Measurements from ENCODE around the gene LCORL. TPM values are rescaled to one million over a fixed set of nuclear protein-coding genes. Genes with fewer than 3 reads are reported as not detected.

Gene LCORL
- total RNA-seq (10 to 100 TPM; 12.6 to 21.8 (median 16.9) TPM), polyA plus RNA-seq (1 to 10 TPM; 4.5 to 6.5 TPM)
- long read RNA-seq, donor 1, full-length matches to known transcripts, result 5 of 13 reads
- long read RNA-seq, donor 1, partial matches to known transcripts, result 5 of 13 reads
- long read RNA-seq, donor 1, other reads (novel, unspliced or antisense), result 3 of 13 reads
- long read RNA-seq, donor 2, full-length matches to known transcripts, result 7 of 7 reads
- long read RNA-seq, donor 2, partial matches to known transcripts, result 0 of 7 reads
- long read RNA-seq, donor 2, other reads (novel, unspliced or antisense), result 0 of 7 reads
- long read RNA-seq, donor 3, partial matches to known transcripts, result 0 of 5 reads
- long read RNA-seq, donor 3, other reads (novel, unspliced or antisense), result 5 of 5 reads

DNA sequence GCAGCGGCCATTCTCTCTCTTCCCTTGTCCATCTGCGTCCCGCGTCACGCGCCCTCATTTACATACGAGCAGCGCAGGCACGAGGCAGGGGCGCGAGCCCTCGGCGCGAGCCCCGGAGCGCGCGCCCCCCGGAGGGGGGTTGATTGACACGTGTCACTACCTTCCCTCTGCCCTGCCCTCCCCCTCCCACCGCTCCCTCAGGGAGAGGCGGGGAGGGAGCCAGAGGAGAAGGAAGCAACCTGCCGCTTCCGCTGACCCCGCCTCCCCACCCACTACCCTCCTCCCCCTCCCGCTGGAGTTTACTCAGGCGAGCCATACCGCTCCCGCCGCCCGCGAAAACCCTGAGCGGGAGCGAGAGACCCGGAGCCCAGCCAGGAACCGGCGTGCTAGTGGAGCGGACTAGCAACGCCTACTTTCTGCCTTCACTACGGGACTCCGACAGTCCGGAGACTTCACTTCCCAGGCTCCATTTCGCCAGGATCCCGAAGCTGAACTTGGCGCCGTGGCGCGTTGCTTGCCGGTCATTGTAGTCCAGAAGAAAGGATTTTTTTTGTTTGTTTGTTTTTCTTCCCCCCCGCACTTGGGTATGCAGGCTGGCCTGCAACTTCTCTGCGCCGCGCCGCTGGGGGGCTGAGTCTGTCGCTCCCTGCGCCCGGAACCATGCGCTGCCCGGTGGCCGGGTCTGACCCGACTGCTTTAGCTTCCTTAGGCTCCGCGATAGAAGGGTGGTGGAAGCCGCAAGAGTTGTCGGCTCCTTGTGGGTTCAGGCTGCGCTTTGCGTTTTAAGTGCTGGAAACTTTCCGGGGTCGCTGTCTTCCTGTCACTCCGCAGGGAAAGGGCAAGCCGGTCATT is at the start of gene LCORL:
LCORL (minus strand) TSS at position 36 of the 852 bp plus-strand sequence; CDS start at position 32, 4 bp downstream.
- peak within 1 kb of the TSS; percentile 97 for H3K4me3 ChIP-seq
- H3K36me3 ChIP-seq, result no peaks in the 10 kb centered on the region
- no peaks in the 10 kb centered on the region for H3K9me3 ChIP-seq
- peak; percentile 93 to 95 (median 94) for DNase-seq
- WGBS, 3 donors, result 0 to 1% (median 1%) methylated on average over 52 to 71 of the region's 71 CpGs
- H3K27ac ChIP-seq, result peak within 1 kb of the TSS; percentile 87 to 96
- intact Hi-C loops (cut with DNase I), result loop anchor here in 1 of 4 donors (2.0 kb wide), 1 partner anchor 211 kb away; the partner anchor contains the start of genes DCAF16 and NCAPG
- H3K27me3 ChIP-seq, result no peaks in the 10 kb centered on the region
- TF ChIP-seq POLR2A (IDR thresholded peaks at IDR 0.05), result no peak
- no peak for TF ChIP-seq EP300 (IDR thresholded peaks at IDR 0.05)
- TF ChIP-seq, protein P1, sequence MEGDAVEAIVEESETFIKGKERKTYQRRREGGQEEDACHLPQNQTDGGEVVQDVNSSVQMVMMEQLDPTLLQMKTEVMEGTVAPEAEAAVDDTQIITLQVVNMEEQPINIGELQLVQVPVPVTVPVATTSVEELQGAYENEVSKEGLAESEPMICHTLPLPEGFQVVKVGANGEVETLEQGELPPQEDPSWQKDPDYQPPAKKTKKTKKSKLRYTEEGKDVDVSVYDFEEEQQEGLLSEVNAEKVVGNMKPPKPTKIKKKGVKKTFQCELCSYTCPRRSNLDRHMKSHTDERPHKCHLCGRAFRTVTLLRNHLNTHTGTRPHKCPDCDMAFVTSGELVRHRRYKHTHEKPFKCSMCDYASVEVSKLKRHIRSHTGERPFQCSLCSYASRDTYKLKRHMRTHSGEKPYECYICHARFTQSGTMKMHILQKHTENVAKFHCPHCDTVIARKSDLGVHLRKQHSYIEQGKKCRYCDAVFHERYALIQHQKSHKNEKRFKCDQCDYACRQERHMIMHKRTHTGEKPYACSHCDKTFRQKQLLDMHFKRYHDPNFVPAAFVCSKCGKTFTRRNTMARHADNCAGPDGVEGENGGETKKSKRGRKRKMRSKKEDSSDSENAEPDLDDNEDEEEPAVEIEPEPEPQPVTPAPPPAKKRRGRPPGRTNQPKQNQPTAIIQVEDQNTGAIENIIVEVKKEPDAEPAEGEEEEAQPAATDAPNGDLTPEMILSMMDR (IDR thresholded peaks at IDR 0.05), result no peak
- H3K4me1 ChIP-seq (ENCODE audit: insufficient read depth), result no peaks in the 10 kb centered on the region

DNA sequence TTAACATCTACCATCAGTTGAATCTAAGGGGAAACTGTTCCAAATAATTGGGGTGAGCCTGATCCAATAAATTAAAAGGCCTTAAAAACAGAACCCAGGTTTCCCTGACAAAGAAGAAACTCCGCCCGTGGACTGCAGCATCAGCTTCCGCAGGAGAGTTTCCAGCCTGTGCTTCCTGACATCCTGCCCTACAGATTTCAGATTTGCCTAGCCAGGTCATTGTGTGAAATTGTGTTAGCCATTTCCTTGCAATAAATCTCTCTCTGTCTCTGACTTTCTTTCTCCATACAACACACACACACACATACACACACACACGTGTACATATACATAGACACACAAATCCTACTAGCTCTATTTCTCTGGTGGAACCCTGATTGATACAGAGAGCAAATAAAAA is 48.3 kb upstream of the LCORL start:
- no peaks in the 10 kb centered on the region for H3K36me3 ChIP-seq
- no peaks in the 10 kb centered on the region for H3K9me3 ChIP-seq
- WGBS, 3 donors, result 77 to 88% (median 78%) methylated on average over 4 of the region's 4 CpGs
- intact Hi-C loops (cut with DNase I), result no loop called here
- H3K27me3 ChIP-seq, result no peaks in the 10 kb centered on the region
- no peaks in the 10 kb centered on the region for H3K4me1 ChIP-seq (ENCODE audit: insufficient read depth)
- no peak overlapping the region for H3K4me3 ChIP-seq
- DNase-seq, result no peak
- no peak overlapping the region for H3K27ac ChIP-seq
- no peak for TF ChIP-seq EP300 (IDR thresholded peaks at IDR 0.05)
- TF ChIP-seq, protein P1 (IDR thresholded peaks at IDR 0.05), result no peak
- TF ChIP-seq POLR2A (IDR thresholded peaks at IDR 0.05), result no peak

DNA sequence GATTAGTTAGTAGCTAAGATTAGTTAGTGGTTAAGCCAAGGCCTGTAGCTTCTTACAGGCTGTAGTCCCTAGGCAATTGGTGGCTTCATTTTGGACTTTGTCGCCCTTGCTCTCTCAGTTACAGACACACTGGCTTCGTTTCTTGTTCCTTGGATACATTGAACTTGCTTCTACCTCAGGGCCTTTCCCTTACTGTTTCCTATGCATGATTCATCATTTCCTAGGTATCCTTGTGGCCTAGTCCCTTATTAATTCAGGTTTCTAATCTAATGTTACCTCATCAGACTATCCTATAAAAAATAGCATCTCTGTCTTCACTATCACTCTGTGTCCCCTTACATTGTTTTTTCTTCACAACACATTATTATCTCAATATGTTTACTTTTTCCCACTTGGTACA is 45.5 kb upstream of the LCORL start:
- H3K27ac ChIP-seq, result no peak overlapping the region
- no peaks in the 10 kb centered on the region for H3K36me3 ChIP-seq
- no peaks in the 10 kb centered on the region for H3K4me1 ChIP-seq (ENCODE audit: insufficient read depth)
- intact Hi-C loops (cut with DNase I), result no loop called here
- no peak for DNase-seq
- no peaks in the 10 kb centered on the region for H3K27me3 ChIP-seq
- TF ChIP-seq EP300 (IDR thresholded peaks at IDR 0.05), result no peak
- no peak for TF ChIP-seq POLR2A (IDR thresholded peaks at IDR 0.05)
- TF ChIP-seq, protein P1 (IDR thresholded peaks at IDR 0.05), result no peak
- 82 to 97% (median 85%) methylated on average over 2 of the region's 2 CpGs for WGBS, 3 donors
- H3K4me3 ChIP-seq, result no peak overlapping the region
- H3K9me3 ChIP-seq, result no peaks in the 10 kb centered on the region

DNA sequence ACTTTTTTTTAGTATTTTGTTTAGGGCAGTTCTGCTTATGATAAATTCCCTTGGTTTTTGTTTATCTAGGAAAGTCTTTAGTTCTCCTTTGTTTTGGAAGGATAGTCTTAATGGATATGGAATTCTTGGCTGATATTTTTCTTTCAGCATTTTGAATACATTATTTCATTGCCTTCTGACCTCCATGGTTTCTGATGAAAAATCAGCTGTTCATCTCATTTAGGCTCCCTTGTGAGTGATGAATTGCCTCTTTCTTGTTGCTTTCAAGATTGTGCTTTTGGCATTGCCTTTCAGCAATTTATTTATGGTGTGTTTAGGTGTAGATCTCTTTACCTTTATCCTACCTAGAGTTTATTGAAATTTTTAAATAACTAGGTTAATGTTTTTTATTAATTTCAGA is 41.5 kb upstream of the LCORL start:
- no peaks in the 10 kb centered on the region for H3K9me3 ChIP-seq
- DNase-seq, result no peak
- no peak for TF ChIP-seq EP300 (IDR thresholded peaks at IDR 0.05)
- TF ChIP-seq POLR2A (IDR thresholded peaks at IDR 0.05), result no peak
- TF ChIP-seq, protein P1 (IDR thresholded peaks at IDR 0.05), result no peak
- intact Hi-C loops (cut with DNase I), result no loop called here
- H3K27me3 ChIP-seq, result no peaks in the 10 kb centered on the region
- no peak overlapping the region for H3K4me3 ChIP-seq
- no peaks in the 10 kb centered on the region for H3K4me1 ChIP-seq (ENCODE audit: insufficient read depth)
- no peaks in the 10 kb centered on the region for H3K36me3 ChIP-seq
- H3K27ac ChIP-seq, result no peak overlapping the region
